Measurements from ENCODE around the gene C18orf32.
"Not testable (repeated sequence)": the region's sequence is repeated elsewhere in the genome, so short reads cannot be mapped to it uniquely, and the experiment has no call there.

C18orf32 gene

GRCh38 chr18:49525981-49526380 is 38.9 kb upstream of the C18orf32 start:
- H3K27ac Mint-ChIP-seq: no peak overlapping the region
- H3K9me3 Mint-ChIP-seq: peaks cover 12% of the 10 kb centered on the region
- H3K4me1 Mint-ChIP-seq: peaks cover 29% of the 10 kb centered on the region
- no peaks in the 10 kb centered on the region for H3K36me3 Mint-ChIP-seq (ENCODE audit: low read depth)
- no peak overlapping the region for H3K4me3 Mint-ChIP-seq
- no peak for TF ChIP-seq CTCF (IDR thresholded peaks at IDR 0.05)
- peaks cover 5% of the 10 kb centered on the region for H3K27me3 Mint-ChIP-seq (ENCODE audit: low read depth, poor library complexity)
- DNase-seq: no peak

- no peak for DNase-seq
- Mint-ChIP-seq H3K4me3 (no peak overlapping the region), H3K9me3 (peaks cover 2% of the 10 kb centered on the region), H3K27me3 (ENCODE audit: low read depth, poor library complexity) (peaks cover 5% of the 10 kb centered on the region), H3K27ac (no peak overlapping the region), H3K4me1 (peaks cover 39% of the 10 kb centered on the region), H3K36me3 (ENCODE audit: low read depth) (no peaks in the 10 kb centered on the region)
- TF ChIP-seq CTCF (IDR thresholded peaks at IDR 0.05): no peak
These were observed 37.9 kb upstream of the C18orf32 start for GRCh38 chr18:49524951-49525350.

- Mint-ChIP-seq H3K4me3 (no peak overlapping the region), H3K36me3 (ENCODE audit: low read depth) (no peaks in the 10 kb centered on the region), H3K27me3 (ENCODE audit: low read depth, poor library complexity) (peaks cover 5% of the 10 kb centered on the region), H3K9me3 (no peaks in the 10 kb centered on the region), H3K4me1 (peaks cover 45% of the 10 kb centered on the region), H3K27ac (no peak overlapping the region)
- TF ChIP-seq CTCF (IDR thresholded peaks at IDR 0.05): no peak
- no peak for DNase-seq
These were observed 37.3 kb upstream of the C18orf32 start for GRCh38 chr18:49524349-49524748.

GRCh38 chr18:49523580-49524093 is 36.6 kb upstream of the C18orf32 start:
- H3K36me3 Mint-ChIP-seq (ENCODE audit: low read depth); DNase-seq; H3K27ac Mint-ChIP-seq; H3K9me3 Mint-ChIP-seq; H3K27me3 Mint-ChIP-seq (ENCODE audit: low read depth, poor library complexity); H3K4me3 Mint-ChIP-seq: not testable (repeated sequence)
- H3K4me1 Mint-ChIP-seq: peaks cover 52% of the 10 kb centered on the region

GRCh38 chr18:49521216-49521835 is 34.3 kb upstream of the C18orf32 start:
- no peak overlapping the region for H3K27ac Mint-ChIP-seq
- peaks cover 50% of the 10 kb centered on the region for H3K4me1 Mint-ChIP-seq
- peaks cover 9% of the 10 kb centered on the region for H3K27me3 Mint-ChIP-seq (ENCODE audit: low read depth, poor library complexity)

GRCh38 chr18:49520661-49521145 is 33.7 kb upstream of the C18orf32 start:
- no peaks in the 10 kb centered on the region for H3K36me3 Mint-ChIP-seq (ENCODE audit: low read depth)
- H3K9me3 Mint-ChIP-seq: no peaks in the 10 kb centered on the region
- H3K27me3 Mint-ChIP-seq (ENCODE audit: low read depth, poor library complexity): peaks cover 9% of the 10 kb centered on the region
- DNase-seq: no peak
- H3K4me3 Mint-ChIP-seq: peak overlapping the region; percentile 7
- H3K27ac Mint-ChIP-seq: peak overlapping the region; percentile 15
- H3K4me1 Mint-ChIP-seq: peaks cover 56% of the 10 kb centered on the region
- no peak for TF ChIP-seq CTCF (IDR thresholded peaks at IDR 0.05)

More at GRCh38 chr18:49521216-49521835, 34.3 kb upstream of the C18orf32 start:
- TF ChIP-seq CTCF (IDR thresholded peaks at IDR 0.05): no peak
- no peaks in the 10 kb centered on the region for H3K36me3 Mint-ChIP-seq (ENCODE audit: low read depth)
- H3K4me3 Mint-ChIP-seq: no peak overlapping the region
- no peaks in the 10 kb centered on the region for H3K9me3 Mint-ChIP-seq
- DNase-seq: no peak
